ENCODE measurements around the gene ELP4. TPM values are rescaled to one million over a fixed set of nuclear protein-coding genes. Genes with fewer than 3 reads are reported as not detected.

ELP4 gene
- polyA plus RNA-seq, 3 donors, result 6.0 to 17.8 (median 16.4) TPM

DNA sequence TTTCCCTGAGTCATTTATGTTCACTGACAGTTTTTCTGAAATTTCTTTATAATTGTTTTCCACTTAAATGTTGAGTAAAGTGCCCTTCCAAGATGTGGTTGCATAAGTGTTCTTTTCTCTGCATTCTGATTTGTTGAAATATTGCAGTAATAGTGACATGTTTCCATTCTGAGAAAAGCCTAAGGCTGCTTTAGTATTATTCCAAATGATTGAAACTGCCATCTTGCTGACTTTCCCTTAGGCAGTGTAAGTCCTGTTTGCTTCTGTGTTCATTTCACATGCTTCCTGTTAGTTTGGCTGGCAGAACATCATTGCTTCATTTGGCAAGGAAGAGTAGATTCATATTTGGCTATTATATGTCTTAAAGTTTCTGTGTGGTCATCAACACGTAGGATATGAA, 146.5 kb downstream of the ELP4 start:
- Histone ChIP-seq H3K27ac (ENCODE audit: low read depth in 1 of 2, low read length in 2 of 2) (no peak overlapping the region), H4K20me1 (ENCODE audit: insufficient read depth, low read length) (no peaks in the 10 kb centered on the region), H3K4me2 (replicated peaks; ENCODE audit: extremely low read depth, low read length, poor library complexity, severe bottlenecking) (no peak overlapping the region), H2AFZ (ENCODE audit: insufficient read depth, low read depth, low read length, poor library complexity, severe bottlenecking) (no peak overlapping the region), H3K79me2 (ENCODE audit: insufficient read depth, low read length) (no peaks in the 10 kb centered on the region), H3K27me3 (ENCODE audit: control insufficient read depth in 2 of 2, insufficient read depth in 2 of 2, low read length in 2 of 2) (no peaks in the 10 kb centered on the region), H3K9ac (ENCODE audit: insufficient read depth, low read length, poor library complexity, severe bottlenecking) (no peak overlapping the region), H3K4me1 (ENCODE audit: control insufficient read depth in 1 of 2, insufficient read depth in 2 of 2, low read length in 2 of 2) (no peaks in the 10 kb centered on the region), H3K36me3 (replicated peaks in 1 of 2; ENCODE audit: control insufficient read depth in 1 of 2, insufficient read depth in 2 of 2, low read length in 2 of 2) (peaks cover 0 to 2% of the 10 kb centered on the region in 2 donors), H3K4me3 (replicated peaks in 1 of 3; ENCODE audit: low read depth in 2 of 3, low read length in 3 of 3) (no peak overlapping the region), H3K9me3 (replicated peaks in 1 of 2; ENCODE audit: control insufficient read depth in 1 of 2, insufficient read depth in 1 of 2, low read length in 2 of 2) (no peaks in the 10 kb centered on the region)
- H3K4me1 Mint-ChIP-seq, result no peaks in the 10 kb centered on the region
- no peak for DNase-seq
- no peak overlapping the region for H3K4me3 Mint-ChIP-seq
- no peak for TF ChIP-seq CTCF (IDR thresholded peaks at IDR 0.05)
- intact Hi-C loops (cut with micrococcal nuclease), result no loop called here
- H3K27ac Mint-ChIP-seq, result no peak overlapping the region
- no peaks in the 10 kb centered on the region for H3K9me3 Mint-ChIP-seq
- WGBS (ENCODE audit: insufficient coverage), result no CpG with 5 or more reads among the region's 1 CpG
- H3K27me3 Mint-ChIP-seq (ENCODE audit: low read depth in 3 of 3), result no peaks in the 10 kb centered on the region
- peaks cover 4 to 6% of the 10 kb centered on the region in 2 donors for H3K36me3 Mint-ChIP-seq

GRCh38 chr11:31657091-31657490, 147.5 kb downstream of the ELP4 start:
- no peaks in the 10 kb centered on the region for H3K27me3 ChIP-seq (ENCODE audit: control insufficient read depth in 2 of 2, insufficient read depth in 2 of 2, low read length in 2 of 2)
- H3K4me1 Mint-ChIP-seq, result no peaks in the 10 kb centered on the region
- H3K27me3 Mint-ChIP-seq (ENCODE audit: low read depth in 3 of 3), result no peaks in the 10 kb centered on the region
- no peaks in the 10 kb centered on the region for H3K36me3 ChIP-seq (replicated peaks in 1 of 2; ENCODE audit: control insufficient read depth in 1 of 2, insufficient read depth in 2 of 2, low read length in 2 of 2)
- no peaks in the 10 kb centered on the region for H3K79me2 ChIP-seq (ENCODE audit: insufficient read depth, low read length)
- TF ChIP-seq CTCF (IDR thresholded peaks at IDR 0.05), result no peak
- H3K4me1 ChIP-seq (ENCODE audit: control insufficient read depth in 1 of 2, insufficient read depth in 2 of 2, low read length in 2 of 2), result no peaks in the 10 kb centered on the region
- H3K27ac Mint-ChIP-seq, result no peak overlapping the region
- H4K20me1 ChIP-seq (ENCODE audit: insufficient read depth, low read length), result no peaks in the 10 kb centered on the region
- no peaks in the 10 kb centered on the region for H3K9me3 Mint-ChIP-seq
- no peak overlapping the region for H3K4me3 Mint-ChIP-seq
- intact Hi-C loops (cut with micrococcal nuclease), result no loop called here
- WGBS (ENCODE audit: insufficient coverage), result no CpG with 5 or more reads among the region's 1 CpG
- H3K9me3 ChIP-seq (replicated peaks in 1 of 2; ENCODE audit: control insufficient read depth in 1 of 2, insufficient read depth in 1 of 2, low read length in 2 of 2), result no peaks in the 10 kb centered on the region
- H3K4me3 ChIP-seq (replicated peaks in 1 of 3; ENCODE audit: low read depth in 2 of 3, low read length in 3 of 3), result no peak overlapping the region
- H2AFZ ChIP-seq (ENCODE audit: insufficient read depth, low read depth, low read length, poor library complexity, severe bottlenecking), result no peak overlapping the region
- H3K27ac ChIP-seq (ENCODE audit: low read depth in 1 of 2, low read length in 2 of 2), result no peak overlapping the region
- no peak for DNase-seq
- no peak overlapping the region for H3K9ac ChIP-seq (ENCODE audit: insufficient read depth, low read length, poor library complexity, severe bottlenecking)
- no peak overlapping the region for H3K4me2 ChIP-seq (replicated peaks; ENCODE audit: extremely low read depth, low read length, poor library complexity, severe bottlenecking)
- H3K36me3 Mint-ChIP-seq, result no peaks in the 10 kb centered on the region

Measured in CD14-positive monocyte (primary cell).